Measurements from ENCODE around the gene PIK3CA.

PIK3CA gene

DNA sequence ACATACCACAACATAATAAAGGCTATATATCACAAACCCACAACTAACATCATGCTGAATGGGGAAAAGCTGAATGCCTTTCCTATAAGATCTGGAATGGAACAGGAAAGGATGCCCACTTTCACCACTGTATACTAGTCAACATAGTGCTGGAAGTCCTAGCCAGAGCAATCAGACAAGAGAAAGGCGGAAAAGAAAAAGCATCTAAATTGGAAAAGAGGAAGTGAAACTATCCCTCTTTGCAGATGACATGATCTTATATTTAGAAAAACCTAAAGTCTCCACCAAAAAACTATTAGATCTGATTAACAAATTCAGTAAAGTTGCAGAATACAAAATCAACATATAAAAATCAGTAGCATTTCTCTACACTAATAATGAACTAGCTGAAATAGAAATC, 14.6 kb upstream of the PIK3CA start:
- Histone ChIP-seq H3K9ac (ENCODE audit: low read length in 2 of 2) (no peak overlapping the region), H3K9me3 (ENCODE audit: control insufficient read depth in 2 of 2, low read length in 2 of 2) (no peaks in the 10 kb centered on the region), H3K36me3 (ENCODE audit: control insufficient read depth in 2 of 2, insufficient read depth in 2 of 2, low read length in 2 of 2) (no peaks in the 10 kb centered on the region), H3K4me1 (ENCODE audit: control insufficient read depth, insufficient read depth, low read length) (no peaks in the 10 kb centered on the region), H3K4me3 (ENCODE audit: low read length in 2 of 2) (no peak overlapping the region), H3K27ac (ENCODE audit: low read length) (no peak overlapping the region), H3K27me3 (ENCODE audit: control insufficient read depth in 1 of 2, insufficient read depth in 2 of 2, low read length in 2 of 2) (no peaks in the 10 kb centered on the region)

DNA sequence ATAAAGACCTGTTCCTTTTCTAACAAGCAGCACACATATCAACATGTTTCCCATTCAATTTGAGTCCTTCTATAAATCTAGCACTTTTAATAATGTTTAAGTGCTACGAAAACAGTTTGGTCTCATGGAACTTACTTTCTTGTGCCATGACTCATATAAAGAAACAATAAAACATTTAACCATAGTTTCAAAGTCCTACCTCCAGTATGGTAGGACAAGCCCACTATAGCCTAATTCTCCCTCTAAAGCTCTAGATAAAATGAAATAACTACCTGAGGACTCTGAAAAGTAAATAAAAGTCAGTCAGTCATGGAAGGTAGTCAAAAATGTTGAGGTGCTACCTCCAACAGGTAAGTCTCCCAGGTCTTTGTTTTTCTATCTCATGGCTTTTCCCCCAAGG, 12.0 kb upstream of the PIK3CA start:
- H3K27me3 ChIP-seq (ENCODE audit: control insufficient read depth in 1 of 2, insufficient read depth in 2 of 2, low read length in 2 of 2) = no peaks in the 10 kb centered on the region
- no peak overlapping the region for H3K4me3 ChIP-seq (ENCODE audit: low read length in 2 of 2)
- no peaks in the 10 kb centered on the region for H3K9me3 ChIP-seq (ENCODE audit: control insufficient read depth in 2 of 2, low read length in 2 of 2)
- H3K9ac ChIP-seq (ENCODE audit: low read length in 2 of 2) = no peak overlapping the region
- H3K27ac ChIP-seq (ENCODE audit: low read length) = no peak overlapping the region
- no peaks in the 10 kb centered on the region for H3K36me3 ChIP-seq (ENCODE audit: control insufficient read depth in 2 of 2, insufficient read depth in 2 of 2, low read length in 2 of 2)
- H3K4me1 ChIP-seq (ENCODE audit: control insufficient read depth, insufficient read depth, low read length) = no peaks in the 10 kb centered on the region

DNA sequence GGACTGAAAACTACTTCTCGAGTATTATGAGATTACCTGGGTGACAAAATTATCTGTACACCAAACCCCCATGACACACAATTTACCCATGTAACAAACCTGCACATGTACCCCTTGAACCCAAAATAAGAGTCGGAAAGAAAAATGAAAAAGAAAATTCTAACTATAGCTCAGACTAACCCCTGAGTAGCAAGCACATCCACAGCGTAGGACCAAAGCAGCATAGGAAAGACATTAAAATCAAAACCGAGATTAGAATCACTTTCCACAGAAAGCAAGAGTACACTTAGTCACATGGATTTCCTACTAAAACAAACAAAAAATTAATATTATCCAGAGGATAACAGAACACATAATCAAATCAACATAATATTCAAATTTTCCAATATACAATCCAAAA, 6.3 kb upstream of the PIK3CA start:
- no peak overlapping the region for H3K4me3 ChIP-seq (ENCODE audit: low read length in 2 of 2)
- H3K9me3 ChIP-seq (ENCODE audit: control insufficient read depth in 2 of 2, low read length in 2 of 2) = no peaks in the 10 kb centered on the region
- H3K27me3 ChIP-seq (ENCODE audit: control insufficient read depth in 1 of 2, insufficient read depth in 2 of 2, low read length in 2 of 2) = no peaks in the 10 kb centered on the region
- no peaks in the 10 kb centered on the region for H3K4me1 ChIP-seq (ENCODE audit: control insufficient read depth, insufficient read depth, low read length)
- H3K27ac ChIP-seq (ENCODE audit: low read length) = no peak overlapping the region
- no peaks in the 10 kb centered on the region for H3K36me3 ChIP-seq (ENCODE audit: control insufficient read depth in 2 of 2, insufficient read depth in 2 of 2, low read length in 2 of 2)
- H3K9ac ChIP-seq (ENCODE audit: low read length in 2 of 2) = no peak overlapping the region

GRCh38 chr3:179146911-179147513, 1.1 kb upstream of the PIK3CA start:
- Histone ChIP-seq H3K4me3 (ENCODE audit: low read length in 2 of 2) (peak overlapping the region; percentile 78 to 93), H3K9me3 (ENCODE audit: control insufficient read depth in 2 of 2, low read length in 2 of 2) (no peaks in the 10 kb centered on the region), H3K4me1 (ENCODE audit: control insufficient read depth, insufficient read depth, low read length) (no peaks in the 10 kb centered on the region), H3K27me3 (ENCODE audit: control insufficient read depth in 1 of 2, insufficient read depth in 2 of 2, low read length in 2 of 2) (no peaks in the 10 kb centered on the region), H3K36me3 (ENCODE audit: control insufficient read depth in 2 of 2, insufficient read depth in 2 of 2, low read length in 2 of 2) (no peaks in the 10 kb centered on the region), H3K27ac (ENCODE audit: low read length) (peak overlapping the region; percentile 83), H3K9ac (ENCODE audit: low read length in 2 of 2) (peak overlapping the region; percentile 70 to 85)

DNA sequence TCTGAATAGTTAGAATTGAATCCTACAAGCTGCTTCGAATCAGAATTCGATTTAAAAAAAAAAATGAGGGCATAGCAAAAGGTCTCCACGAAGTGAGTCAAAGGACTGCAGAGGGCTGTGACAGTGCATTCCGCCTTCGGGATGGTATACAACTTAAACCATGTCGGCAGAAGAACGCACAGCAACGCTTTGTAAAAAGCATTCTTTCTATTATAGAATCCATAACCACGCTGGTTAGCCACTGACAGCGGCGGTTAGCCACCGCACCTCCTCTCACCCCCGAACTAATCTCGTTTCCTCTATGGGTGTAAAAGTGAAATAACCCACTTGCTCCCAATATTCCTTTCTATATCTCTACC, 664 bp upstream of the PIK3CA start:
- Histone ChIP-seq H3K4me3 (ENCODE audit: low read length in 2 of 2) (peak overlapping the region; percentile 78 to 93), H3K27me3 (ENCODE audit: control insufficient read depth in 1 of 2, insufficient read depth in 2 of 2, low read length in 2 of 2) (no peaks in the 10 kb centered on the region), H3K27ac (ENCODE audit: low read length) (peak overlapping the region; percentile 83), H3K4me1 (ENCODE audit: control insufficient read depth, insufficient read depth, low read length) (no peaks in the 10 kb centered on the region), H3K9me3 (ENCODE audit: control insufficient read depth in 2 of 2, low read length in 2 of 2) (no peaks in the 10 kb centered on the region), H3K36me3 (ENCODE audit: control insufficient read depth in 2 of 2, insufficient read depth in 2 of 2, low read length in 2 of 2) (no peaks in the 10 kb centered on the region), H3K9ac (ENCODE audit: low read length in 2 of 2) (peak overlapping the region; percentile 70 to 85)

DNA sequence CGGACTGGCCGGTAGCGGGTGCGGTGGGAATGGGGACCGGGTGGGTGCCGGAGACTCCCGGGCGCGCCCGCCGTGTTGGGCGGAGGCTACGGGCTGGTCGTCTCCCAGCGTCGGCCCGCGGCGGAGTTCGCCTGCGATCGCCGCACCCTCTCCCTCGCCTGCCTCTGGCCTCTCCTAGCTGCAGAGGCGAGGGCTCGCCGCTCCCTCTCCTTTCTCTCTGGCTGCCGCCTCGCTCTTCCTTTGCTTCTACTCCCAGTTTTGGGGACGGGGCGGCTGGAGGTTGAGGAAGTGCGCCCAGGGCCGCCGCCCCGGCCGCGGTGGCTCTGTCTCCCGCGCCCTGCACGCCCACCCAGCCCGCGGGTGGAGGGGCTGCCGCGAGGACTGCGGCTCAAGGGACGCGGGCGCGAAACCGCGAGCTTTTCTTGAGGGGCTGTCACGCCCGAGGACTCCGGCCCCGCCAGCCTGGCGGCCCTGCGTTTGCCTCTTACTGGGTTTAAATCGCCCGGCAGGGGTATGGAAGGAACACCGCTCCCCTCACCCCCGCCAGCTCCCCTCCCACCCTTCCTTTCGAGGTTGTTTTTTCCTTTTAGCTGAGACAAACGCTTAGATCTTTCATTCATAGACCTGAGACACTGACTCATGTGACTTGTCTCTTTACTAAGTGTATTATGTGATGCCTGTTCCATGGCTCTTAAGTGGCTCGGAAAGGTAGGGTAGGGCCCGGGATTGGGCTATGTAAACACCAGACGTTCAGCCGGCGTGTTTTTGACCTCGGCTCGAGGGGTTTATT, 654 bp downstream of the PIK3CA start:
- H3K27ac ChIP-seq (ENCODE audit: low read length) = peak overlapping the region; percentile 83

DNA sequence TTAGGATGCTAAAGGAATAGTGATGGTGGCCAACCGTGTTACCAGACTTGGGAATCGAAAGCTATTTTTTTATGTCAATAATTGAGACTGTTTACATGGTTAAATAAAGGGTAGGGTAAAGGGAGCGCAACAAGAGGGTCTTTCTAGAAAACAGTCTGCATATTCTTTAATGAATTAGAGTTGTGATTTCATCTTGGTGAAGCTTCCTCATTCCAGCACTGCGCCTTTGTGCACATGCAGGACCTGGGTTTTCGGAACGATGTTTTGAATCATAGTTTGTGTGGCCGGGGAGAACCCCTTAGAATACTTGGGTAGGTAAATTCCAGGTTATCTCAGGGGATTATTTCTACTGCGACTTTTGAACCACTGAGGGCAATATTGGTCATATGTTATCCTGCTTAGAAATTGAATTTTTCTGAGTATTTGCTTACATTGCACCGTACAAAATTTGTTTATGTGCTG, 1.3 kb downstream of the PIK3CA start:
- Histone ChIP-seq H3K9ac (ENCODE audit: low read length in 2 of 2) (peak overlapping the region; percentile 70 to 76), H3K4me1 (ENCODE audit: control insufficient read depth, insufficient read depth, low read length) (no peaks in the 10 kb centered on the region), H3K36me3 (ENCODE audit: control insufficient read depth in 2 of 2, insufficient read depth in 2 of 2, low read length in 2 of 2) (no peaks in the 10 kb centered on the region), H3K27ac (ENCODE audit: low read length) (peak overlapping the region; percentile 83), H3K27me3 (ENCODE audit: control insufficient read depth in 1 of 2, insufficient read depth in 2 of 2, low read length in 2 of 2) (no peaks in the 10 kb centered on the region), H3K9me3 (ENCODE audit: control insufficient read depth in 2 of 2, low read length in 2 of 2) (no peaks in the 10 kb centered on the region), H3K4me3 (ENCODE audit: low read length in 2 of 2) (peak overlapping the region; percentile 81 to 93)

More for the DNA sequence above, 654 bp downstream of the PIK3CA start:
- Histone ChIP-seq H3K4me1 (ENCODE audit: control insufficient read depth, insufficient read depth, low read length) (no peaks in the 10 kb centered on the region), H3K4me3 (ENCODE audit: low read length in 2 of 2) (peak overlapping the region; percentile 81 to 93), H3K27me3 (ENCODE audit: control insufficient read depth in 1 of 2, insufficient read depth in 2 of 2, low read length in 2 of 2) (no peaks in the 10 kb centered on the region), H3K9me3 (ENCODE audit: control insufficient read depth in 2 of 2, low read length in 2 of 2) (no peaks in the 10 kb centered on the region), H3K9ac (ENCODE audit: low read length in 2 of 2) (peak overlapping the region; percentile 70 to 76), H3K36me3 (ENCODE audit: control insufficient read depth in 2 of 2, insufficient read depth in 2 of 2, low read length in 2 of 2) (no peaks in the 10 kb centered on the region)

GRCh38 chr3:179149951-179150350, 1.8 kb downstream of the PIK3CA start:
- no peaks in the 10 kb centered on the region for H3K36me3 ChIP-seq (ENCODE audit: control insufficient read depth in 2 of 2, insufficient read depth in 2 of 2, low read length in 2 of 2)
- H3K27me3 ChIP-seq (ENCODE audit: control insufficient read depth in 1 of 2, insufficient read depth in 2 of 2, low read length in 2 of 2) = no peaks in the 10 kb centered on the region
- H3K4me1 ChIP-seq (ENCODE audit: control insufficient read depth, insufficient read depth, low read length) = no peaks in the 10 kb centered on the region
- no peaks in the 10 kb centered on the region for H3K9me3 ChIP-seq (ENCODE audit: control insufficient read depth in 2 of 2, low read length in 2 of 2)
- peak overlapping the region in 1 of 2 donors; percentile 70 for H3K9ac ChIP-seq (ENCODE audit: low read length in 2 of 2)
- H3K4me3 ChIP-seq (ENCODE audit: low read length in 2 of 2) = peak overlapping the region; percentile 81 to 93
- peak overlapping the region; percentile 83 for H3K27ac ChIP-seq (ENCODE audit: low read length)

- no peaks in the 10 kb centered on the region for H3K36me3 ChIP-seq (ENCODE audit: control insufficient read depth in 2 of 2, insufficient read depth in 2 of 2, low read length in 2 of 2)
Measured at GRCh38 chr3:179150610-179151009, 2.5 kb downstream of the PIK3CA start.

GRCh38 chr3:179151474-179151873, 3.3 kb downstream of the PIK3CA start:
- Histone ChIP-seq H3K27ac (ENCODE audit: low read length) (no peak overlapping the region), H3K36me3 (ENCODE audit: control insufficient read depth in 2 of 2, insufficient read depth in 2 of 2, low read length in 2 of 2) (no peaks in the 10 kb centered on the region), H3K4me3 (ENCODE audit: low read length in 2 of 2) (no peak overlapping the region), H3K27me3 (ENCODE audit: control insufficient read depth in 1 of 2, insufficient read depth in 2 of 2, low read length in 2 of 2) (no peaks in the 10 kb centered on the region), H3K4me1 (ENCODE audit: control insufficient read depth, insufficient read depth, low read length) (no peaks in the 10 kb centered on the region), H3K9me3 (ENCODE audit: control insufficient read depth in 2 of 2, low read length in 2 of 2) (no peaks in the 10 kb centered on the region), H3K9ac (ENCODE audit: low read length in 2 of 2) (no peak overlapping the region)

More at GRCh38 chr3:179150610-179151009, 2.5 kb downstream of the PIK3CA start:
- H3K9me3 ChIP-seq (ENCODE audit: control insufficient read depth in 2 of 2, low read length in 2 of 2) = no peaks in the 10 kb centered on the region
- H3K27me3 ChIP-seq (ENCODE audit: control insufficient read depth in 1 of 2, insufficient read depth in 2 of 2, low read length in 2 of 2) = no peaks in the 10 kb centered on the region
- H3K4me3 ChIP-seq (ENCODE audit: low read length in 2 of 2) = no peak overlapping the region
- H3K4me1 ChIP-seq (ENCODE audit: control insufficient read depth, insufficient read depth, low read length) = no peaks in the 10 kb centered on the region
- H3K27ac ChIP-seq (ENCODE audit: low read length) = no peak overlapping the region
- H3K9ac ChIP-seq (ENCODE audit: low read length in 2 of 2) = no peak overlapping the region

- Histone ChIP-seq H3K36me3 (ENCODE audit: control insufficient read depth in 2 of 2, insufficient read depth in 2 of 2, low read length in 2 of 2) (no peaks in the 10 kb centered on the region), H3K4me3 (ENCODE audit: low read length in 2 of 2) (no peak overlapping the region), H3K27ac (ENCODE audit: low read length) (no peak overlapping the region), H3K9ac (ENCODE audit: low read length in 2 of 2) (no peak overlapping the region), H3K27me3 (ENCODE audit: control insufficient read depth in 1 of 2, insufficient read depth in 2 of 2, low read length in 2 of 2) (no peaks in the 10 kb centered on the region), H3K9me3 (ENCODE audit: control insufficient read depth in 2 of 2, low read length in 2 of 2) (no peaks in the 10 kb centered on the region), H3K4me1 (ENCODE audit: control insufficient read depth, insufficient read depth, low read length) (no peaks in the 10 kb centered on the region)
Measured at GRCh38 chr3:179156170-179156569, 8.0 kb downstream of the PIK3CA start.
